SK-N-SH (cell line): ENCODE measurements around the gene NRM.

Source experiments
- CTCF ChIP-seq: fragments of 200-600 bp; sonication (generic); IDR thresholded peaks from 2 replicates; pipeline ENCODE4 v1.6.1; 2017; ENCODE audit warnings: antibody characterized with exemption, mild to moderate bottlenecking, moderate library complexity
- GABPA ChIP-seq: IDR thresholded peaks from 2 replicates; pipeline ENCODE4 v1.4.0; 2012; ENCODE audit warnings: low read depth, mild to moderate bottlenecking
- TEAD4 ChIP-seq: IDR thresholded peaks from 2 replicates; pipeline ENCODE4 v1.4.0; 2012; ENCODE audit warnings: mild to moderate bottlenecking, borderline replicate concordance; ENCODE audit not compliant: insufficient read depth
- ZBTB33 ChIP-seq: IDR thresholded peaks from 2 replicates; pipeline ENCODE4 v1.4.0; 2012; ENCODE audit warnings: low read depth, borderline replicate concordance
- TF ChIP-seq, protein P1 (sequence below): fragments of 150-350 bp; IDR thresholded peaks from 2 replicates; pipeline ENCODE4 v1.6.1; 2017; ENCODE audit warnings: antibody characterized with exemption, low read length, low read depth, borderline replicate concordance

DNA sequence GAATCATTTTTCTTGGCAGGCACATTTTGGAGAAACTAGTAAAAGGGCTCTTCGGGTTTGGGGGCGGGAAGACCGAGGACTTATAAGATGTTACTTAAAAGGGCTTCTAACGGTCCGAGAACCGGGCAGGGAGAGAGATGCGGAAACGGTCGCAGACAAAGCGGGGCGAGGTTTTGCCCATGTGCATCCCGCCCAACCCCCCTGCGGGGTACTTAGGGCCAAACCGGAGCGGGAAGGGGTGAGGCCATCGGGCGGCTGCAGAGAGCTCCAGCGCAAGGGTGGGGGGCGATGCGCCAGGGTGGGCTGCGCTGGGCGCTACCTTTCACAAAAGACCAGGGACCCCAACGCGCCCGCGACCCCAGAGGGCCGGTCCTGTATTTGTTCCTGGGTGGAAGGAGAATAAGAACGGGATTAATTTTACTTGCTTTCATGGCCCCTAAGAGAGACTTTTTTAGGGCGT is 30.0 kb upstream of the NRM start:
- TF ChIP-seq GABPA (no peak), CTCF (no peak), TEAD4 (no peak), ZBTB33 (no peak)
- TF ChIP-seq, protein P1, sequence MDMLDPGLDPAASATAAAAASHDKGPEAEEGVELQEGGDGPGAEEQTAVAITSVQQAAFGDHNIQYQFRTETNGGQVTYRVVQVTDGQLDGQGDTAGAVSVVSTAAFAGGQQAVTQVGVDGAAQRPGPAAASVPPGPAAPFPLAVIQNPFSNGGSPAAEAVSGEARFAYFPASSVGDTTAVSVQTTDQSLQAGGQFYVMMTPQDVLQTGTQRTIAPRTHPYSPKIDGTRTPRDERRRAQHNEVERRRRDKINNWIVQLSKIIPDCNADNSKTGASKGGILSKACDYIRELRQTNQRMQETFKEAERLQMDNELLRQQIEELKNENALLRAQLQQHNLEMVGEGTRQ = no peak
